NT2/D1 (cell line): ENCODE data around the gene ANKRD13D.

Experiments used
- SUZ12 ChIP-seq: IDR thresholded peaks from 2 replicates; pipeline ENCODE4 v1.6.1; 2011; ENCODE audit not compliant: insufficient read length, insufficient read depth; ENCODE audit errors: extremely low read depth
- ZNF274 ChIP-seq: IDR thresholded peaks from 2 replicates; pipeline ENCODE4 v1.6.1; 2011; ENCODE audit warnings: mild to moderate bottlenecking, low read depth, low read length

- no peak for TF ChIP-seq ZNF274
- TF ChIP-seq SUZ12: no peak
These were observed 10.8 kb upstream of the ANKRD13D start for GRCh38 chr11:67278135-67278938.
